Nephron (organoid): ENCODE results near the gene ADAMTSL3.

ENCODE experiments used
- H3K27ac Mint-ChIP-seq, 3 experiments: 2 replicates each; pipeline ENCODE4 v1.8.0; 2020; ENCODE audit warnings: mixed read lengths in 3 of 3, mild to moderate bottlenecking in 2 of 3, moderate library complexity in 1 of 3
- H3K27me3 Mint-ChIP-seq: 2 replicates; pipeline ENCODE4 v1.8.0; 2021; ENCODE audit warnings: low read depth, mild to moderate bottlenecking, moderate library complexity, mixed read lengths
- H3K36me3 Mint-ChIP-seq: 2 replicates; pipeline ENCODE4 v1.8.0; 2020; ENCODE audit warnings: low read depth, mixed read lengths
- H3K4me1 Mint-ChIP-seq: 2 replicates; pipeline ENCODE4 v1.8.0; 2020; ENCODE audit warnings: mixed read lengths
- H3K4me3 Mint-ChIP-seq, 3 experiments: 2 replicates each; pipeline ENCODE4 v1.8.0; 2020; ENCODE audit warnings: mild to moderate bottlenecking in 3 of 3, mixed read lengths in 3 of 3, moderate library complexity in 2 of 3
- H3K9me3 Mint-ChIP-seq: 2 replicates; pipeline ENCODE4 v1.8.0; 2020; ENCODE audit warnings: mixed read lengths
- TF ChIP-seq, protein P1 (sequence below), 3 experiments: fragments of 200-600 bp; sonication (generic); IDR thresholded peaks; one replicate each; pipeline ENCODE4 v1.5.0; 2021; ENCODE audit warnings: antibody characterized with exemption in 3 of 3; ENCODE audit not compliant: unreplicated experiment in 3 of 3

The ADAMTSL3 gene

DNA sequence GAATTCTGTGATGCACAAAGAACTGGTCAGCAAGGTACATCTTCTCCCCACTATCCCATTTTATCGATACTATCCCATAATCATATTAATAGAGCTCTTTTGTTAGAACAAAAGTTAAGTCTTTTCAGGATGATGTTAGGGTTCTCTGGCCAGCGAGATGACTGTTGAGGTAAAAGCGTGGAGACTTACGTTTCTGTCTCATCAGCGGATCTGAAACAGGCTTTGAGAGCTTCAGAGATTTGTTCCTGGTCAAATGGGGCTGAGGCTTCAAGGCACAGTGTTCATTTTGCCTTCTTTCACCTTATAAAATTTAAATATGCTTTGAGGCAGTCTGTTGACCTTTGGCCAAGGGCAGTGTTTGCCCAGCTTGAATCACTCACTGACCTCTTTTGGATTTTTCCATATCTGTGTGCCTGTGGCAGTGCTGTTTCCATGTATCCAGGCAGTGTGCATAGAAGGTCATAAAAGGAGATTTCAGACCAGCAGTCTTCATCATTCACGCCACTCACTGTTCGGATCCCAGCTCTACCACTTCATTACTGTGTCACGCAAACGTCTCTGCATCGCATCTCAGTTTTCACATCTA is 3.1 kb downstream of the ADAMTSL3 start:
- Mint-ChIP-seq H3K36me3 (peaks cover 3% of the 10 kb centered on the region), H3K27ac (no peak overlapping the region), H3K4me3 (no peak overlapping the region), H3K27me3 (peaks cover 68% of the 10 kb centered on the region), H3K9me3 (peaks cover 8% of the 10 kb centered on the region), H3K4me1 (peaks cover 5% of the 10 kb centered on the region)
- TF ChIP-seq, protein P1, sequence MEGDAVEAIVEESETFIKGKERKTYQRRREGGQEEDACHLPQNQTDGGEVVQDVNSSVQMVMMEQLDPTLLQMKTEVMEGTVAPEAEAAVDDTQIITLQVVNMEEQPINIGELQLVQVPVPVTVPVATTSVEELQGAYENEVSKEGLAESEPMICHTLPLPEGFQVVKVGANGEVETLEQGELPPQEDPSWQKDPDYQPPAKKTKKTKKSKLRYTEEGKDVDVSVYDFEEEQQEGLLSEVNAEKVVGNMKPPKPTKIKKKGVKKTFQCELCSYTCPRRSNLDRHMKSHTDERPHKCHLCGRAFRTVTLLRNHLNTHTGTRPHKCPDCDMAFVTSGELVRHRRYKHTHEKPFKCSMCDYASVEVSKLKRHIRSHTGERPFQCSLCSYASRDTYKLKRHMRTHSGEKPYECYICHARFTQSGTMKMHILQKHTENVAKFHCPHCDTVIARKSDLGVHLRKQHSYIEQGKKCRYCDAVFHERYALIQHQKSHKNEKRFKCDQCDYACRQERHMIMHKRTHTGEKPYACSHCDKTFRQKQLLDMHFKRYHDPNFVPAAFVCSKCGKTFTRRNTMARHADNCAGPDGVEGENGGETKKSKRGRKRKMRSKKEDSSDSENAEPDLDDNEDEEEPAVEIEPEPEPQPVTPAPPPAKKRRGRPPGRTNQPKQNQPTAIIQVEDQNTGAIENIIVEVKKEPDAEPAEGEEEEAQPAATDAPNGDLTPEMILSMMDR (IDR thresholded peaks at IDR 0.05; ENCODE audit: unreplicated experiment in 3 of 3): no peak

DNA sequence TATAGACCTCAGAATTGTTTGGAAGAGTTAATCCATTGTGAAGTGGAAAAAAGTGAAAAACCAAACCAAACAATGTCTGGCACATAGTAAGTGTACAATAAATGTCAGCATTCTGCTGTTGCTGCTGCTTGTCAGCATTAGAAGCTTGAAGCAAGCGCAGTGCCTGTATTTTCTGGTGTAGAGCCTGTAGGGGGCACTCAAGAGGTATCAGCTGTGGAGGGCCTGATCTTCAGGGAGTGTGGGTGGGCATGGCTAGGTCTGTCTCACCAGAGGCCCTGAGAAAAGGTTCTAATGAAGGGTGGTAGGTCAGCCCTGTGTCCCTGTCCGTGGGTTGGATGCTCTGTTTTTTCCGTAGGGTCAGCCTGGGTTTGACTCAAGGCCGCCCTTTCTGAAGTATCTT is 3.6 kb downstream of the ADAMTSL3 start:
- Mint-ChIP-seq H3K27ac (no peak overlapping the region), H3K27me3 (peaks cover 63% of the 10 kb centered on the region), H3K9me3 (peaks cover 7% of the 10 kb centered on the region), H3K4me1 (peaks cover 3% of the 10 kb centered on the region), H3K4me3 (no peak overlapping the region), H3K36me3 (peaks cover 2% of the 10 kb centered on the region)
- TF ChIP-seq, protein P1 (IDR thresholded peaks at IDR 0.05; ENCODE audit: unreplicated experiment in 3 of 3): no peak

DNA sequence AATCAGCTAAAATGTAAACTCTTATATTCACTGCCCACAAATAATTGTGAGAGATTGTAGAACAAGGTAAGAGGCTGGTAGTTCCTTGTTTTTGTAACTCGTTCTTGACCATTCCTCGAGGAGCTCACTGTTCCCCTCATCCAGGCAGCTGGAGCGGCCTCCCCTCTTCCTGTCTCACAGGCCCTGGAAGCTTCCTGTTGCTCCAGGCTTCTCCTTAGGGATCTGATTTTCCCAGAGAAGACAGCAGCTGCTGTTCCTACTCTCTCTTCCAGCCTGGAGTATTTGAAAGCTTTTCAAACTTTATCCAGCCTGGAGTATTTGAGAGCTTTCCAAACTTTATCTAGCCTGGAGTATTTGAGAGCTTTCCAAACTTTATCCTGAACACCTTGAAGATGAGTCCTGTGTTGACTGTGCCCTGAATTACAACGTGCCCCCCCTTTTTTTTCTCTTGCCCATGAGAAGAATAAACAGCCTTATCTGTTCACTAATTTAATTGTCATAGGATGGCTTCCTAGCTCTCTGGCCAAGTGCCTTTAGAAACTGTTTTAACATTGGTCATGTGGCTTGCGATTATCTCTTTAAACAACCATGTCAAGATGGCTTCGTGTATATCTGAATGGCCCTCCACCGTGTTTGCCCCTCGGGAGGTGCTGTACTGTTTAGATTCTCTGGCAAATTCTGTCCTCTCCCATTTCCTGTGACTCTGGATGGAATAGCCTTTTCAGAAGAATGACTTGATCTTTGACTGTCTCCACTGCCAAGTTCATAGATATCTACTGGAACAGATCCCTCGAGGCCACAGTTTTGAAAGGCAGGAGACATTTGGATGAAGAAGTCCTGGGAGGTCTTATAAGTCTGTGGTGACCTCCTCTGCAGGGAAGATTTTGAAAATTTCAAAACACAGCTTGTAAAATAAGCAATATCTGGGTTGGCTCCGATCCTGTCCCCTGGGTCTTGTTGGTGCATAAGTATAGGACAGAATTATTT is 4.8 kb downstream of the ADAMTSL3 start:
- H3K4me3 Mint-ChIP-seq: no peak overlapping the region
- TF ChIP-seq, protein P1 (IDR thresholded peaks at IDR 0.05; ENCODE audit: unreplicated experiment in 3 of 3): no peak
- no peaks in the 10 kb centered on the region for H3K36me3 Mint-ChIP-seq
- no peak overlapping the region for H3K27ac Mint-ChIP-seq
- H3K9me3 Mint-ChIP-seq: peaks cover 13% of the 10 kb centered on the region
- peaks cover 55% of the 10 kb centered on the region for H3K27me3 Mint-ChIP-seq
- H3K4me1 Mint-ChIP-seq: no peaks in the 10 kb centered on the region

DNA sequence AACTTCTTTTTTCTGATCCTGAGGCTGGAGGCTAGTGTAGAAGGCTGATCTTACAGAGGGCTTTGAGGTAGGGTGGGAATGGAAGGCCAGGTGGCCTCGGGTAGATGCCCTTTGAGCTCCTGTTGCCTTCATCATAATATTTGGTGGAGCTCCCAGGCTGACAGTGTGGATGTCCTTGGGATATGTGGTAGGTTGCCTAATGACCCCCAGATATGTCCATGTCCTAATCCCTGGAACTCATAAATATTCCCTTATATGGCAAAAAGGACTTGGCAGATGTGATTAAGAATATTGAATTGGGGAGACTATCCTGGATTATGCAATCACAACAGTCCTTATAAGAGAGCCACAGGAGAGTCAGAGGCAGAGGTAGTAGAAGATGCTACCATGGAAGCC is 5.5 kb downstream of the ADAMTSL3 start:
- no peak overlapping the region for H3K4me3 Mint-ChIP-seq
- peaks cover 55% of the 10 kb centered on the region for H3K27me3 Mint-ChIP-seq
- peaks cover 13% of the 10 kb centered on the region for H3K9me3 Mint-ChIP-seq
- H3K36me3 Mint-ChIP-seq: no peaks in the 10 kb centered on the region
- no peak overlapping the region for H3K27ac Mint-ChIP-seq
- no peaks in the 10 kb centered on the region for H3K4me1 Mint-ChIP-seq
- TF ChIP-seq, protein P1 (IDR thresholded peaks at IDR 0.05; ENCODE audit: unreplicated experiment in 3 of 3): no peak

DNA sequence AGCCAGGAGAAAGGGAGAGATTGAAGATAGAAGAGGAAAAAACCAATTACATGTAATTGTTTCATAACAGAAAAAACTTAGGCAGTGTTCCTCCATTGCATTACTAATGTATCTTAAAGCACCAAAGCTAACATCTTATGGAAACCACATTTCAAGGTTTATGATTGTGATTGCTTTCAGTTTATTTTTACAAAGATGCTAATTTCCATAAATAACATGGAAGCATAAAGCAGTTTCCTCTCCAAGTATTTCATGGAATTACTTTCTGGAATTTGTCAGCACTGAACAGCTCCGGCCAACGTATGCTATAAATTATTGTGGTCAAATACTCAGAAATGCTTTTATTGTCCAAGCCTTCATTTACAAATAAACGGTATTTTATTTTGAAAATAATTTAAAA is 11.6 kb downstream of the ADAMTSL3 start:
- TF ChIP-seq, protein P1 (IDR thresholded peaks at IDR 0.05; ENCODE audit: unreplicated experiment in 3 of 3): no peak
- Mint-ChIP-seq H3K4me1 (no peaks in the 10 kb centered on the region), H3K27ac (no peak overlapping the region), H3K9me3 (peaks cover 8% of the 10 kb centered on the region), H3K27me3 (peaks cover 4% of the 10 kb centered on the region), H3K4me3 (no peak overlapping the region), H3K36me3 (no peaks in the 10 kb centered on the region)
